ENCODE results near the gene OSGEP. TPM values are rescaled to one million over a fixed set of nuclear protein-coding genes. Genes with fewer than 3 reads are reported as not detected.

OSGEP gene
- total RNA-seq, 2 experiments from 2014 or later, result 49.2 to 52.9 TPM

- TF ChIP-seq CTCF (IDR thresholded peaks at IDR 0.05), result no peak
- Mint-ChIP-seq H3K4me3 (no peak overlapping the region), H3K9me3 (no peaks in the 10 kb centered on the region), H3K27me3 (no peaks in the 10 kb centered on the region), H3K4me1 (ENCODE audit: low read depth) (peaks cover 49% of the 10 kb centered on the region), H3K36me3 (ENCODE audit: low read depth) (no peaks in the 10 kb centered on the region), H3K27ac (no peak overlapping the region)
- Histone ChIP-seq H3K27ac (ENCODE audit: low read depth in 1 of 2, low read length in 2 of 2) (no peak overlapping the region), H3K4me1 (ENCODE audit: insufficient read depth, low read length) (peaks cover 27% of the 10 kb centered on the region), H3K27me3 (ENCODE audit: control insufficient read depth in 1 of 2, insufficient read depth in 2 of 2, low read length in 2 of 2) (no peaks in the 10 kb centered on the region), H3K9me3 (ENCODE audit: control insufficient read depth in 1 of 2, insufficient read depth in 1 of 2, low read length in 2 of 2) (no peaks in the 10 kb centered on the region), H3K4me3 (ENCODE audit: low read length) (no peak overlapping the region), H3K36me3 (ENCODE audit: insufficient read depth, low read length) (no peaks in the 10 kb centered on the region)
- ChIA-PET POLR2A (interaction anchor here (1.1 kb wide), 1 partner anchor 26 kb away, joined by 3 read pairs; the partner anchor contains the start of gene PNP), CTCF (no interaction called here)
- intact Hi-C loops (cut with DNase I, micrococcal nuclease), result no loop called here
- ATAC-seq (ENCODE audit: poor library complexity) (no peak), DNase-seq (peak in 2 of 14 experiments; percentile 40 to 50)
Measured at GRCh38 chr14:20494935-20495766, 40.5 kb upstream of the OSGEP start.

DNA sequence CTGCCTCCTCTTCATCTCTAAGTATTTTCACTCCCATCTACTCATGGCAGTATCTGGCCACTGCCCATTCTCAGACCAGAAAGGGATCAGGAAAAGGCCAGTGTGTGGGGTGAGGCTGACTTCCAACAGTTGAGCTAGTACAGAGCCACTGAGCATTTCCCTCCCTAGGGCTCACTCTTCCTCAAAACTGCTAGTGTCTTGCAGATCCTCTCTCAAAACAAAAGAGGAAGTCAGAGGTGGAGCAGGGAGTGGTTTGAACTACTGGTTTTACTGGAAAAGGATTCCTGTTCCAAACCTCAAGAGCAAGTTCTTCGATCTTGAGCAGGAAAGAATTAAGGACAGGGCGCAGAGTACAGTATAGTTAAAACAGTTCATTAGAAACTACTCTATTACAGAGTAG, 39.0 kb upstream of the OSGEP start:
- Histone ChIP-seq H3K36me3 (ENCODE audit: insufficient read depth, low read length) (no peaks in the 10 kb centered on the region), H3K4me3 (ENCODE audit: low read length) (no peak overlapping the region), H3K4me1 (ENCODE audit: insufficient read depth, low read length) (peaks cover 42% of the 10 kb centered on the region), H3K27me3 (ENCODE audit: control insufficient read depth in 1 of 2, insufficient read depth in 2 of 2, low read length in 2 of 2) (no peaks in the 10 kb centered on the region), H3K9me3 (ENCODE audit: control insufficient read depth in 1 of 2, insufficient read depth in 1 of 2, low read length in 2 of 2) (no peaks in the 10 kb centered on the region), H3K27ac (ENCODE audit: low read depth in 1 of 2, low read length in 2 of 2) (no peak overlapping the region)
- peaks cover 65% of the 10 kb centered on the region for H3K4me1 Mint-ChIP-seq (ENCODE audit: low read depth)
- no peak for TF ChIP-seq CTCF (IDR thresholded peaks at IDR 0.05)
- ATAC-seq (ENCODE audit: poor library complexity) (no peak), DNase-seq (no peak)
- H3K27me3 Mint-ChIP-seq, result no peaks in the 10 kb centered on the region
- H3K36me3 Mint-ChIP-seq (ENCODE audit: low read depth), result no peaks in the 10 kb centered on the region
- ChIA-PET POLR2A (no interaction called here), CTCF (interaction anchor here (0.7 kb wide), 1 partner anchor 40 kb away, joined by 5 read pairs; no protein-coding TSS in a partner anchor)
- H3K9me3 Mint-ChIP-seq, result no peaks in the 10 kb centered on the region
- H3K4me3 Mint-ChIP-seq, result no peak overlapping the region
- no peak overlapping the region for H3K27ac Mint-ChIP-seq
- intact Hi-C loops (cut with DNase I, micrococcal nuclease), result no loop called here

- H3K9me3 Mint-ChIP-seq, result no peaks in the 10 kb centered on the region
- peaks cover 46% of the 10 kb centered on the region for H3K4me1 ChIP-seq (ENCODE audit: insufficient read depth, low read length)
- no peaks in the 10 kb centered on the region for H3K9me3 ChIP-seq (ENCODE audit: control insufficient read depth in 1 of 2, insufficient read depth in 1 of 2, low read length in 2 of 2)
- ATAC-seq (ENCODE audit: poor library complexity), result no peak
- ChIA-PET POLR2A (interaction anchor here (1.2 kb wide), 1 partner anchor 31 kb away, joined by 4 read pairs; the partner anchor contains the start of gene PIP4P1), CTCF (interaction anchor here (1.7 kb wide), 1 partner anchor 198 kb away, joined by 4 read pairs; no protein-coding TSS in a partner anchor)
- no peaks in the 10 kb centered on the region for H3K27me3 ChIP-seq (ENCODE audit: control insufficient read depth in 1 of 2, insufficient read depth in 2 of 2, low read length in 2 of 2)
- DNase-seq, result no peak
- no peak overlapping the region for H3K27ac Mint-ChIP-seq
- H3K27ac ChIP-seq (ENCODE audit: low read depth in 1 of 2, low read length in 2 of 2), result no peak overlapping the region
- no peaks in the 10 kb centered on the region for H3K36me3 Mint-ChIP-seq (ENCODE audit: low read depth)
- H3K4me1 Mint-ChIP-seq (ENCODE audit: low read depth), result peaks cover 76% of the 10 kb centered on the region
- intact Hi-C loops (cut with DNase I, micrococcal nuclease), result no loop called here
- H3K36me3 ChIP-seq (ENCODE audit: insufficient read depth, low read length), result no peaks in the 10 kb centered on the region
- no peaks in the 10 kb centered on the region for H3K27me3 Mint-ChIP-seq
- H3K4me3 Mint-ChIP-seq, result no peak overlapping the region
- no peak overlapping the region for H3K4me3 ChIP-seq (ENCODE audit: low read length)
- no peak for TF ChIP-seq CTCF (IDR thresholded peaks at IDR 0.05)
Measured at GRCh38 chr14:20492486-20492885, 37.9 kb upstream of the OSGEP start.

Data from CD4-positive, alpha-beta T cell (primary cell).